ENCODE measurements around the gene SC5D. TPM values are rescaled to one million over a fixed set of nuclear protein-coding genes. Genes with fewer than 3 reads are reported as not detected.

SC5D gene
- total and polyA plus RNA-seq, 7 donors: 6.0 to 33.5 (median 27.2) TPM

GRCh38 chr11:121270001-121270678 is 22.4 kb upstream of the SC5D start:
- H3K4me1 ChIP-seq: no peaks in the 10 kb centered on the region
- no peak overlapping the region for H3K4me3 ChIP-seq
- intact Hi-C loops (cut with DNase I): no loop called here
- H3K27ac ChIP-seq: no peak overlapping the region
- TF ChIP-seq CTCF (IDR thresholded peaks at IDR 0.05): no peak
- no peak for TF ChIP-seq POLR2AphosphoS5 (IDR thresholded peaks at IDR 0.05)
- TF ChIP-seq EP300 (IDR thresholded peaks at IDR 0.05): no peak
- TF ChIP-seq POLR2A (IDR thresholded peaks at IDR 0.05): no peak
- H3K9me3 ChIP-seq: no peaks in the 10 kb centered on the region
- H3K36me3 ChIP-seq: no peaks in the 10 kb centered on the region
- WGBS, 2 donors: 64 to 75% methylated on average over 7 of the region's 7 CpGs
- peaks cover 0 to 5% (median 4%) of the 10 kb centered on the region in 3 donors for H3K27me3 ChIP-seq
- no peak for DNase-seq

- H3K9me3 ChIP-seq: no peaks in the 10 kb centered on the region
- DNase-seq: no peak
- TF ChIP-seq POLR2AphosphoS5 (IDR thresholded peaks at IDR 0.05) (no peak), EP300 (IDR thresholded peaks at IDR 0.05) (no peak), POLR2A (IDR thresholded peaks at IDR 0.05) (no peak), CTCF (IDR thresholded peaks at IDR 0.05) (no peak)
- peaks cover 0 to 3% (median 0%) of the 10 kb centered on the region in 3 donors for H3K27me3 ChIP-seq
- 83 to 86% methylated on average over 4 of the region's 4 CpGs for WGBS, 2 donors
- no peaks in the 10 kb centered on the region for H3K36me3 ChIP-seq
- H3K4me3 ChIP-seq: no peak overlapping the region
- no peaks in the 10 kb centered on the region for H3K4me1 ChIP-seq
- H3K27ac ChIP-seq: no peak overlapping the region
- intact Hi-C loops (cut with DNase I): no loop called here
Observed at GRCh38 chr11:121274332-121274991, 18.1 kb upstream of the SC5D start.

DNA sequence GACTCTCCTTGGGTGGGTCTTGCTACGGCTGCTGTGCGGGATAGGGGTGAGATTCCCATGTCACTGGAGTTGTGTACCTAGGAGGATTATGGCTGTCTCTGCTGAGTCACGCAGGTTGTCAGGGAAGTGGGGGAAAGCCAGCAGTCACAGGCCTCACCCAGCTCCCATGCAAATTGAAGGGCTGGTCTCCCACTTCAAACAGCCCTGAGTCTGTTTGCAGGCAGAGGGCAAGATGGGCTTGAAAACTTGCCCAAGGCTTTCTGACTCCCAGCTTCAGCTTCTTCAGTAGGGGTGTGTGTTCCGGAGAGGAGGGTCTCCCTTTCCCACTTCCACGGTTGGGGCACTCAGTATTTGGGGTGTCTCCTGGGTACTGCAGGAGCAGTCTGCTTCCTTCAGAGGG is 10.9 kb upstream of the SC5D start:
- DNase-seq: no peak
- intact Hi-C loops (cut with DNase I): no loop called here
- 80 to 91% methylated on average over 5 of the region's 5 CpGs for WGBS, 2 donors
- Histone ChIP-seq H3K36me3 (no peaks in the 10 kb centered on the region), H3K9me3 (no peaks in the 10 kb centered on the region), H3K27ac (no peak overlapping the region), H3K27me3 (no peaks in the 10 kb centered on the region), H3K4me1 (no peaks in the 10 kb centered on the region), H3K4me3 (no peak overlapping the region)
- no peak for TF ChIP-seq CTCF (IDR thresholded peaks at IDR 0.05)
- TF ChIP-seq POLR2AphosphoS5 (IDR thresholded peaks at IDR 0.05): no peak
- TF ChIP-seq EP300 (IDR thresholded peaks at IDR 0.05): no peak
- no peak for TF ChIP-seq POLR2A (IDR thresholded peaks at IDR 0.05)

GRCh38 chr11:121282386-121282785 is 10.2 kb upstream of the SC5D start:
- H3K9me3 ChIP-seq: no peaks in the 10 kb centered on the region
- 62 to 65% methylated on average over 4 of the region's 4 CpGs for WGBS, 2 donors
- no peaks in the 10 kb centered on the region for H3K4me1 ChIP-seq
- no peak overlapping the region for H3K27ac ChIP-seq
- H3K27me3 ChIP-seq: no peaks in the 10 kb centered on the region
- H3K36me3 ChIP-seq: no peaks in the 10 kb centered on the region
- no peak for DNase-seq
- H3K4me3 ChIP-seq: no peak overlapping the region
- intact Hi-C loops (cut with DNase I): no loop called here
- TF ChIP-seq EP300 (IDR thresholded peaks at IDR 0.05): no peak
- no peak for TF ChIP-seq POLR2A (IDR thresholded peaks at IDR 0.05)
- TF ChIP-seq CTCF (IDR thresholded peaks at IDR 0.05): no peak
- TF ChIP-seq POLR2AphosphoS5 (IDR thresholded peaks at IDR 0.05): no peak
